ENCODE data around the gene AARS1.

GRCh38 chr16:70290949-70291519, 1.7 kb upstream of the AARS1 start:
- TF ChIP-seq CTCF (IDR thresholded peaks at IDR 0.05; ENCODE audit: insufficient read depth, low read length, poor library complexity, severe bottlenecking), result no peak
- no peak for TF ChIP-seq EZH2phosphoT487 (conservative IDR thresholded peaks at IDR 0.05; ENCODE audit: low read length)
